ENCODE data around the gene FGFRL1. TPM values are rescaled to one million over a fixed set of nuclear protein-coding genes. Genes with fewer than 3 reads are reported as not detected.
A peak's percentile ranks its signal among the peaks of the same experiment; 100 is the strongest.

Gene FGFRL1
- total RNA-seq, 1 donor from 2014 or later, result 22.4 TPM

DNA sequence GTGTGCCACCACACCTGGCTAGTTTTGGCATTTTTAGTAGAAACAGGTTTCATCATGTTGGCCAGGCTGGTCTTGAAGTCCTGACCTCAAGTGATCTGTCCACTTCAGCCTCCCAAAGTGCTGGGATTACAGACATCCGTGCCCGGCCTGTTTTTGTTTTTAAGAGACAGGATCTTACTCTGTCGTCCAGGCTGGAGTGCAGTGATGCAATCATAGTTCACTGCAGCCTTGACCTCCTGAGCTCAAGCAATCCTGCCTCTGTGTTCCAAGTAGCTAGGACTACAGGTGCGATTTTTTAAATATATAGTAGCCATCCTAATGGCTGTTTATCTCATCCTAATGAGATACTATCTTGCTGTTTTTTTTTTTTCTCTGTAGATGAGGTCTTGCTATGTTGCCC, 54.3 kb downstream of the FGFRL1 start:
- peaks cover 77% of the 10 kb centered on the region for H3K27me3 ChIP-seq (ENCODE audit: low read depth)
- no peak overlapping the region for H3K4me3 ChIP-seq
- H3K27ac ChIP-seq (replicated peaks), result no peak overlapping the region
- no peaks in the 10 kb centered on the region for H3K4me1 ChIP-seq
- intact Hi-C loops (cut with micrococcal nuclease), result no loop called here
- no peak for DNase-seq
- TF ChIP-seq, protein P1, sequence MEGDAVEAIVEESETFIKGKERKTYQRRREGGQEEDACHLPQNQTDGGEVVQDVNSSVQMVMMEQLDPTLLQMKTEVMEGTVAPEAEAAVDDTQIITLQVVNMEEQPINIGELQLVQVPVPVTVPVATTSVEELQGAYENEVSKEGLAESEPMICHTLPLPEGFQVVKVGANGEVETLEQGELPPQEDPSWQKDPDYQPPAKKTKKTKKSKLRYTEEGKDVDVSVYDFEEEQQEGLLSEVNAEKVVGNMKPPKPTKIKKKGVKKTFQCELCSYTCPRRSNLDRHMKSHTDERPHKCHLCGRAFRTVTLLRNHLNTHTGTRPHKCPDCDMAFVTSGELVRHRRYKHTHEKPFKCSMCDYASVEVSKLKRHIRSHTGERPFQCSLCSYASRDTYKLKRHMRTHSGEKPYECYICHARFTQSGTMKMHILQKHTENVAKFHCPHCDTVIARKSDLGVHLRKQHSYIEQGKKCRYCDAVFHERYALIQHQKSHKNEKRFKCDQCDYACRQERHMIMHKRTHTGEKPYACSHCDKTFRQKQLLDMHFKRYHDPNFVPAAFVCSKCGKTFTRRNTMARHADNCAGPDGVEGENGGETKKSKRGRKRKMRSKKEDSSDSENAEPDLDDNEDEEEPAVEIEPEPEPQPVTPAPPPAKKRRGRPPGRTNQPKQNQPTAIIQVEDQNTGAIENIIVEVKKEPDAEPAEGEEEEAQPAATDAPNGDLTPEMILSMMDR (IDR thresholded peaks at IDR 0.05; ENCODE audit: borderline replicate concordance), result no peak
- no peaks in the 10 kb centered on the region for H3K9me3 ChIP-seq (replicated peaks)
- H3K36me3 ChIP-seq, result no peaks in the 10 kb centered on the region

DNA sequence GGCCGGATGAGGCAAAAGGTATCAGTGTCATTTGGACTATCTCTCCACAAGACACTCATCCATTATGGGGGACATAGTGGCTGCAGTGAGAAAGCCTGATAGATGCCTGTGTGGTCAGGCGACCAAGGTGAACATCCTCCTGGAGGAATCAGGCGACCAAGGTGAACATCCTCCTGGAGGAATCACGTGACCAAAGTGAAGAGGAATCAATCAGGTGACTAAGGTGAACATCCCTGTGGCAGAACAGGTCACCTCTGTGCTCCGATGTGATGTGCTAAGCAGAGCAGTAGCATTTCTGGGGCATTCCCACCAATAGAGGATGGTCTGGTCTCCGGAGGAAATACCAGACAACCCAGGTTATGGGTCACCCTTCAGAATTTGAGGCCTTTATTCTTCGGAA, 58.0 kb downstream of the FGFRL1 start:
- intact Hi-C loops (cut with micrococcal nuclease), result no loop called here
- Histone ChIP-seq H3K9me3 (replicated peaks) (peaks cover 6% of the 10 kb centered on the region), H3K4me3 (no peak overlapping the region), H3K27ac (replicated peaks) (no peak overlapping the region), H3K4me1 (no peaks in the 10 kb centered on the region), H3K27me3 (ENCODE audit: low read depth) (peaks cover 61% of the 10 kb centered on the region), H3K36me3 (no peaks in the 10 kb centered on the region)
- no peak for DNase-seq
- TF ChIP-seq, protein P1 (IDR thresholded peaks at IDR 0.05; ENCODE audit: borderline replicate concordance), result no peak

DNA sequence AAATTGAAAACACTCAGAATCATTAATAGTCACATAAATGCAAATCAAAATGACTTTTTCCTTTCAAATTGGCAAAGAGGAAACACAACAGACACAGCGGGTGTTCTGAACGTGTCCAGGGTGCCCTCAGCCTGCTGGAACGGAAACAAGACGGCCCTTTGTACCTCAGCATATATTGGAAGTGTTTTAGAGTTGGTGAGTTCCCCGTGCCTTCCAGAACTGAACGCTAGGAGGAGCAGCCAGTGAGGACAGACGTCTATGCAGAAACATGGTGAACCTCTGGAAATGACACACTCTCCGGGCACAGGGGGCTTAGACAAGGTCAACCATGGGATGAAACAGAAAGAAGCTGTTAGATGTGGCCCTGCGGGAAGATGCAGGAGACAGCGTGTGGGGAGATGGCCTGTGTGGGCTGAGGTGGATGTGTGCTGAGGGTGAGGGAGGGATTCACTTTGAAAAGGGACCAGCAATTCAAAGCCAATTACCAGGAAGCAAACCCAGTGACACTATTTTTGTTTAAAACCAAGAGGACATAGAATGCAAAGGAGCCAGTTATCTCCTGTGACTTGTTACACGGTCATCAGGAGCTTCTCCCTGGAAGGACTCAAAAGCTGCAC, 61.5 kb downstream of the FGFRL1 start:
- no peaks in the 10 kb centered on the region for H3K36me3 ChIP-seq
- TF ChIP-seq, protein P1 (IDR thresholded peaks at IDR 0.05; ENCODE audit: borderline replicate concordance), result peak; percentile 70
- no peaks in the 10 kb centered on the region for H3K4me1 ChIP-seq
- H3K27me3 ChIP-seq (ENCODE audit: low read depth), result peaks cover 48% of the 10 kb centered on the region
- H3K9me3 ChIP-seq (replicated peaks), result peaks cover 6% of the 10 kb centered on the region
- H3K27ac ChIP-seq (replicated peaks), result no peak overlapping the region
- DNase-seq, result no peak
- no peak overlapping the region for H3K4me3 ChIP-seq
- intact Hi-C loops (cut with micrococcal nuclease), result no loop called here

DNA sequence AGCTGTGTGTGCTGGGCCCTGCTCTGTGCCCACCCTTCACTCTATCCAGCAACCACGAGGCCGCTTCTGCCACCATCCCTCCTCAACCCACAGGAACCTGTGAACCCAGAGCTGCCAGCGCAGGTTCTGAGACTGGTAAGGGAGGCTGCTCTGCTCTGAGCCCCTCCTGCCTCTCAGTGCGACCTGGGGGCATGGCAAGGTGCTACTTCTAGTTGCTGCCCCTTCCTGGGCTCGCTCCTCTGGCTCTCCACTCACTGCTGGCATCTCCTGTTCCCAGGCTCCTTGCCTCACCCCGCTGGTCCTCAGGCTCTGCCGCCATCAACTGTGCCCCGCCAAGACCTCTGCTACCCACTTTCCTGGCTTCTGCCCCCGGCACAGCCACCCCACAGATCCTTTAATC, 62.7 kb downstream of the FGFRL1 start:
- Histone ChIP-seq H3K9me3 (replicated peaks) (peaks cover 6% of the 10 kb centered on the region), H3K27ac (replicated peaks) (no peak overlapping the region), H3K36me3 (no peaks in the 10 kb centered on the region), H3K4me1 (no peaks in the 10 kb centered on the region), H3K27me3 (ENCODE audit: low read depth) (peaks cover 44% of the 10 kb centered on the region), H3K4me3 (no peak overlapping the region)
- DNase-seq, result no peak
- intact Hi-C loops (cut with micrococcal nuclease), result no loop called here
- TF ChIP-seq, protein P1 (IDR thresholded peaks at IDR 0.05; ENCODE audit: borderline replicate concordance), result no peak

DNA sequence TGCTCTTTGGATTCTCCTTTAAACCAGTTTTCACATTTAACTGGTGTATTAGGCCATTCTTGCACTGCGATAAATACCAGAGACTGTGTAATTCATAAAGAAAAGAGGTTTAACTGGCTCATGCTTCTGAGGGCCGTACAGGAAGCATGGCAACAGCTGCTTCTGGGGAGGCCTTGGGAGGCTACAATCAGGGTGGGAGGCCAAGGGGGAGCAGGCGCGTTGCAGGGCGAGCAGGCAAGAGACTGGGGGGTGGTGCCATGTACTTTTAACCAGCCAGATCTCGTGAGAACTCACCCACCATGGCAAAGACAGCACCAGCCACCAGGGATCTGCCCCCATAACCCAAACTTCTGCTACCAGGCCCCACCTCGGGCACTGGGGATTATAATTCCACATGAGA, 63.8 kb downstream of the FGFRL1 start:
- no peak overlapping the region for H3K27ac ChIP-seq (replicated peaks)
- DNase-seq, result no peak
- no peaks in the 10 kb centered on the region for H3K4me1 ChIP-seq
- intact Hi-C loops (cut with micrococcal nuclease), result no loop called here
- no peak overlapping the region for H3K4me3 ChIP-seq
- H3K27me3 ChIP-seq (ENCODE audit: low read depth), result peaks cover 47% of the 10 kb centered on the region
- H3K36me3 ChIP-seq, result no peaks in the 10 kb centered on the region
- TF ChIP-seq, protein P1 (IDR thresholded peaks at IDR 0.05; ENCODE audit: borderline replicate concordance), result no peak
- H3K9me3 ChIP-seq (replicated peaks), result peaks cover 6% of the 10 kb centered on the region
